22Rv1 (cell line): ENCODE results near the gene GALNT8.

Source experiments
- CTCF ChIP-seq: fragments of 450-650 bp; IDR thresholded peaks from 2 replicates; pipeline ENCODE4 v1.5.1; 2017; ENCODE audit warnings: mild to moderate bottlenecking
- ZFX ChIP-seq: fragments of 450-650 bp; IDR thresholded peaks from 2 replicates; pipeline ENCODE4 v1.6.1; 2017; ENCODE audit warnings: antibody characterized with exemption, borderline replicate concordance

- TF ChIP-seq CTCF (no peak), ZFX (no peak)
Measured at GRCh38 chr12:4723226-4723625, 3.0 kb downstream of the GALNT8 start.
